KMS-11 (cell line): Measurements from ENCODE around the gene SLC6A9.

Experiments used
- H2AFZ ChIP-seq: fragments of 200-600 bp; sonication (generic); 2 replicates; pipeline ENCODE4 v1.6.1; 2016; ENCODE audit warnings: antibody characterized with exemption, mixed run types, low read depth
- H3K27ac ChIP-seq: fragments of 200-600 bp; sonication (generic); 2 replicates; pipeline ENCODE4 v1.6.1; 2016; ENCODE audit warnings: mild to moderate bottlenecking, mixed run types
- H3K27me3 ChIP-seq: fragments of 200-600 bp; sonication (generic); 2 replicates; pipeline ENCODE4 v1.6.1; 2017; ENCODE audit warnings: mild to moderate bottlenecking, low read depth, mixed run types, moderate library complexity; ENCODE audit not compliant: insufficient read depth
- H3K36me3 ChIP-seq: fragments of 200-600 bp; sonication (generic); 2 replicates; pipeline ENCODE4 v1.6.1; 2017; ENCODE audit warnings: mild to moderate bottlenecking, mixed run types; ENCODE audit not compliant: insufficient read depth
- H3K4me1 ChIP-seq: fragments of 200-600 bp; sonication (generic); 2 replicates; pipeline ENCODE4 v1.6.1; 2016; ENCODE audit warnings: mild to moderate bottlenecking, low read depth, mixed run types; ENCODE audit not compliant: poor library complexity, severe bottlenecking
- H3K4me2 ChIP-seq: fragments of 200-600 bp; sonication (generic); 2 replicates; pipeline ENCODE4 v1.7.0; 2016; ENCODE audit warnings: mild to moderate bottlenecking, mixed run types
- H3K4me3 ChIP-seq: fragments of 200-600 bp; sonication (generic); IDR thresholded peaks from 2 replicates; pipeline ENCODE4 v1.6.1; 2017; ENCODE audit warnings: low read depth, low read length, mixed read lengths; ENCODE audit not compliant: insufficient read depth
- H3K79me2 ChIP-seq: fragments of 200-600 bp; sonication (generic); 2 replicates; pipeline ENCODE4 v1.6.1; 2016; ENCODE audit warnings: low read depth, mixed run types; ENCODE audit not compliant: insufficient read depth
- H3K9ac ChIP-seq: fragments of 200-600 bp; sonication (generic); 2 replicates; pipeline ENCODE4 v1.6.1; 2016; ENCODE audit warnings: mild to moderate bottlenecking, mixed run types
- H4K20me1 ChIP-seq: fragments of 200-600 bp; sonication (generic); 2 replicates; pipeline ENCODE4 v1.6.1; 2016; ENCODE audit warnings: mild to moderate bottlenecking, mixed run types; ENCODE audit not compliant: insufficient read depth
- TF ChIP-seq, protein P1 (sequence below): fragments of 200-600 bp; sonication (generic); conservative IDR thresholded peaks from 2 replicates; pipeline ENCODE4 v1.6.1; 2017; ENCODE audit warnings: low read depth, mild to moderate bottlenecking, antibody characterized with exemption, low read length, moderate library complexity, mixed read lengths

The SLC6A9 gene

GRCh38 chr1:44002606-44003157, 28.6 kb downstream of the SLC6A9 start:
- H3K36me3 ChIP-seq = no peaks in the 10 kb centered on the region
- TF ChIP-seq, protein P1, sequence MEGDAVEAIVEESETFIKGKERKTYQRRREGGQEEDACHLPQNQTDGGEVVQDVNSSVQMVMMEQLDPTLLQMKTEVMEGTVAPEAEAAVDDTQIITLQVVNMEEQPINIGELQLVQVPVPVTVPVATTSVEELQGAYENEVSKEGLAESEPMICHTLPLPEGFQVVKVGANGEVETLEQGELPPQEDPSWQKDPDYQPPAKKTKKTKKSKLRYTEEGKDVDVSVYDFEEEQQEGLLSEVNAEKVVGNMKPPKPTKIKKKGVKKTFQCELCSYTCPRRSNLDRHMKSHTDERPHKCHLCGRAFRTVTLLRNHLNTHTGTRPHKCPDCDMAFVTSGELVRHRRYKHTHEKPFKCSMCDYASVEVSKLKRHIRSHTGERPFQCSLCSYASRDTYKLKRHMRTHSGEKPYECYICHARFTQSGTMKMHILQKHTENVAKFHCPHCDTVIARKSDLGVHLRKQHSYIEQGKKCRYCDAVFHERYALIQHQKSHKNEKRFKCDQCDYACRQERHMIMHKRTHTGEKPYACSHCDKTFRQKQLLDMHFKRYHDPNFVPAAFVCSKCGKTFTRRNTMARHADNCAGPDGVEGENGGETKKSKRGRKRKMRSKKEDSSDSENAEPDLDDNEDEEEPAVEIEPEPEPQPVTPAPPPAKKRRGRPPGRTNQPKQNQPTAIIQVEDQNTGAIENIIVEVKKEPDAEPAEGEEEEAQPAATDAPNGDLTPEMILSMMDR = peak; percentile 34
- H3K4me2 ChIP-seq = no peak overlapping the region
- H3K27ac ChIP-seq = no peak overlapping the region
- no peaks in the 10 kb centered on the region for H3K79me2 ChIP-seq
- no peaks in the 10 kb centered on the region for H3K4me1 ChIP-seq
- H3K4me3 ChIP-seq = no peak overlapping the region
- H4K20me1 ChIP-seq = no peaks in the 10 kb centered on the region
- H3K27me3 ChIP-seq = no peaks in the 10 kb centered on the region
- H2AFZ ChIP-seq = no peak overlapping the region
- no peak overlapping the region for H3K9ac ChIP-seq

DNA sequence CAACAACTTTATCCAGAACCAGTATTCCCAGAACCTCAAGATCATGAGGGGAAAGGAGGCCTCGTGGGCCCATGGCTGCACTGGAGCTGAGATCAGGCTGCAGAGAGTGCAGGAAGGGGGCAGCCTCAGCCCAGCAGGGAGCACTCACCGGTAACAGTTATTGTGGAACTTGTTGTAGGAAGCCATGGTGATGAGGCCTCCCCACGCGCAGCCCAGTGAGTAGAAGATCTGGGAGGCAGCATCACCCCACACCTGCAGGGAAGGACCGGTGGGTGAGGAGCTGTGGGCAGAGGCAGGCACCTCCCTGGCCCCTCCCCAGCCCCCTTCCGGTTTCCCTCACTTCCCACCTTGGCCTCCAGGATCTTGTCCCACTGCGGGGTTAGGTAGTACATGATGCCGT, 29.1 kb downstream of the SLC6A9 start:
- Histone ChIP-seq H3K4me2 (no peak overlapping the region), H3K27ac (no peak overlapping the region), H3K9ac (no peak overlapping the region), H3K4me1 (no peaks in the 10 kb centered on the region), H3K79me2 (no peaks in the 10 kb centered on the region), H4K20me1 (no peaks in the 10 kb centered on the region), H3K36me3 (no peaks in the 10 kb centered on the region), H2AFZ (no peak overlapping the region), H3K4me3 (no peak overlapping the region), H3K27me3 (no peaks in the 10 kb centered on the region)
- TF ChIP-seq, protein P1 = no peak

- Histone ChIP-seq H3K79me2 (no peaks in the 10 kb centered on the region), H3K36me3 (no peaks in the 10 kb centered on the region), H3K27me3 (no peaks in the 10 kb centered on the region), H3K4me1 (no peaks in the 10 kb centered on the region), H3K4me2 (no peak overlapping the region), H3K9ac (no peak overlapping the region), H4K20me1 (no peaks in the 10 kb centered on the region), H3K4me3 (no peak overlapping the region), H3K27ac (no peak overlapping the region), H2AFZ (no peak overlapping the region)
- TF ChIP-seq, protein P1 = no peak
Observed at GRCh38 chr1:44000122-44000665, 31.1 kb downstream of the SLC6A9 start.

DNA sequence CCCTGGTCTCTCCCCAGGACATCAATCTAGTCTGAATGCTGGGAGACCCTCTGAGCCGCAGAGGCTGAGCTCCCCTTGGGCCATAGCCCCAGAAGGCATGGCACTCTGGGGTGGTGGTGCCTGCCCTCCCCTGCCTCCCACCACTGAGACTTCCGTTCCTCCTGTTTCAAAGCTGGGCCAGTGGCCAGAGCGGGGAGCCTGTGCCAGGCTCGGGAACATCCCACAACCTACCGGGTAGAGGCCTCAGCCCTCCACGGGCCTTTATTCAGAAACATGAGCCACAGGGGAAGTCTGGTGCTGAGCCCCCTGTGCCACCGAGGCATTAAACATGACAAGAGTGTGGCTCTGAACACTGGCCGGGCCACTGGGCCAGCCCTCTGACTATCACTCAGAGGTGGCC, 31.8 kb downstream of the SLC6A9 start:
- no peaks in the 10 kb centered on the region for H3K79me2 ChIP-seq
- H3K4me2 ChIP-seq = no peak overlapping the region
- H3K4me3 ChIP-seq = no peak overlapping the region
- H4K20me1 ChIP-seq = no peaks in the 10 kb centered on the region
- no peak overlapping the region for H2AFZ ChIP-seq
- no peaks in the 10 kb centered on the region for H3K36me3 ChIP-seq
- no peak overlapping the region for H3K27ac ChIP-seq
- H3K27me3 ChIP-seq = no peaks in the 10 kb centered on the region
- TF ChIP-seq, protein P1 = no peak
- no peak overlapping the region for H3K9ac ChIP-seq
- no peaks in the 10 kb centered on the region for H3K4me1 ChIP-seq
